AG20443 (cell line): ENCODE data around the gene PLA2G6.
"Not testable (repeated sequence)": the region's sequence is repeated elsewhere in the genome, so short reads cannot be mapped to it uniquely, and the experiment has no call there.

Experiments used
- DNase-seq: peaks from one replicate; pipeline ENCODE4 v3.0.0; 2012; ENCODE audit warnings: low spot score, mixed read lengths

PLA2G6 gene

GRCh38 chr22:38081941-38082828 is 99.4 kb downstream of the PLA2G6 start:
- DNase-seq, result no peak

GRCh38 chr22:38081636-38081940 is 100.0 kb downstream of the PLA2G6 start:
- DNase-seq, result no peak

GRCh38 chr22:38080850-38081635 is 100.6 kb downstream of the PLA2G6 start:
- peak; percentile 64 for DNase-seq

- DNase-seq, result no peak
These were observed 101.2 kb downstream of the PLA2G6 start for GRCh38 chr22:38080474-38080849.

- no peak for DNase-seq
These were observed 101.8 kb downstream of the PLA2G6 start for GRCh38 chr22:38079804-38080203.

- not testable (repeated sequence) for DNase-seq
These were observed 102.4 kb downstream of the PLA2G6 start for GRCh38 chr22:38079208-38079607.

- no peak for DNase-seq
These were observed 103.4 kb downstream of the PLA2G6 start for GRCh38 chr22:38078046-38078840.

- DNase-seq, result no peak
These were observed 104.0 kb downstream of the PLA2G6 start for GRCh38 chr22:38077595-38077994.

- DNase-seq, result no peak
These were observed 104.5 kb downstream of the PLA2G6 start for GRCh38 chr22:38077096-38077495.

- DNase-seq, result no peak
These were observed 105.7 kb downstream of the PLA2G6 start for GRCh38 chr22:38075961-38076360.

GRCh38 chr22:38075105-38075825 is 106.4 kb downstream of the PLA2G6 start:
- no peak for DNase-seq

- DNase-seq, result peak; percentile 80
These were observed 107.2 kb downstream of the PLA2G6 start for GRCh38 chr22:38074181-38075104.

GRCh38 chr22:38073150-38074130 is 108.2 kb downstream of the PLA2G6 start:
- no peak for DNase-seq

GRCh38 chr22:38072322-38073149 is 109.1 kb downstream of the PLA2G6 start:
- no peak for DNase-seq

GRCh38 chr22:38071421-38072321 is 110.0 kb downstream of the PLA2G6 start:
- DNase-seq, result no peak

- DNase-seq, result no peak
These were observed 111.2 kb downstream of the PLA2G6 start for GRCh38 chr22:38070250-38070921.
